WTC11 (cell line): ENCODE results near the gene TUBB1. TPM values are rescaled to one million over a fixed set of nuclear protein-coding genes. Genes with fewer than 3 reads are reported as not detected.

Experiments
- ELF4 ChIP-seq: sonication (generic); formaldehyde crosslinking; IDR thresholded peaks from 2 replicates; pipeline ENCODE4 v1.8.1; 2022; ENCODE audit warnings: low read depth, mild to moderate bottlenecking, moderate library complexity, missing genetic modification reagents
- FOXJ3 ChIP-seq: sonication (generic); formaldehyde crosslinking; IDR thresholded peaks from 2 replicates; pipeline ENCODE4 v1.9.0; 2021; ENCODE audit warnings: missing genetic modification reagents, mild to moderate bottlenecking, borderline replicate concordance
- GRHL2 ChIP-seq: fragments of 250-450 bp; sonication (Bioruptor Pico); IDR thresholded peaks from 2 replicates; pipeline ENCODE4 v1.8.0; 2022; ENCODE audit warnings: mild to moderate bottlenecking, moderate library complexity; ENCODE audit not compliant: insufficient replicate concordance, severe bottlenecking
- HMGA2 ChIP-seq: fragments of 250-450 bp; sonication (Bioruptor Pico); IDR thresholded peaks from 2 replicates; pipeline ENCODE4 v1.4.0; 2021; ENCODE audit warnings: mild to moderate bottlenecking, moderate library complexity
- JUN ChIP-seq: sonication (generic); formaldehyde crosslinking; IDR thresholded peaks from 2 replicates; pipeline ENCODE4 v1.8.0; 2023; ENCODE audit warnings: mild to moderate bottlenecking, missing genetic modification reagents
- KAT7 ChIP-seq: sonication (generic); formaldehyde crosslinking; IDR thresholded peaks from 2 replicates; pipeline ENCODE4 v1.8.1; 2023; ENCODE audit warnings: missing genetic modification reagents, mild to moderate bottlenecking, borderline replicate concordance
- NFE2L1 ChIP-seq: sonication (generic); formaldehyde crosslinking; IDR thresholded peaks from 2 replicates; pipeline ENCODE4 v1.8.1; 2023; ENCODE audit warnings: missing genetic modification reagents
- NR3C1 ChIP-seq: sonication (generic); formaldehyde crosslinking; conservative IDR thresholded peaks from 2 replicates; pipeline ENCODE4 v1.8.1; 2023; ENCODE audit warnings: low read depth, mild to moderate bottlenecking, missing genetic modification reagents
- OVOL2 ChIP-seq: fragments of 250-450 bp; sonication (Bioruptor Pico); IDR thresholded peaks from 2 replicates; pipeline ENCODE4 v1.9.0; 2021; ENCODE audit warnings: mild to moderate bottlenecking, borderline replicate concordance
- SMAD3 ChIP-seq: sonication (generic); formaldehyde crosslinking; IDR thresholded peaks from 2 replicates; pipeline ENCODE4 v1.8.0; 2022; ENCODE audit warnings: missing genetic modification reagents, mild to moderate bottlenecking, borderline replicate concordance
- ZBTB21 ChIP-seq: sonication (generic); formaldehyde crosslinking; IDR thresholded peaks from 2 replicates; pipeline ENCODE4 v1.8.1; 2023; ENCODE audit warnings: mild to moderate bottlenecking, missing genetic modification reagents, borderline replicate concordance
- ZNF138 ChIP-seq: sonication (generic); formaldehyde crosslinking; conservative IDR thresholded peaks from 2 replicates; pipeline ENCODE4 v1.8.1; 2022; ENCODE audit warnings: mild to moderate bottlenecking, moderate library complexity, missing genetic modification reagents
- ZNF317 ChIP-seq: sonication (generic); formaldehyde crosslinking; IDR thresholded peaks from 2 replicates; pipeline ENCODE4 v1.8.1; 2023; ENCODE audit warnings: low read depth, mild to moderate bottlenecking, moderate library complexity, missing genetic modification reagents, borderline replicate concordance
- ZNF396 ChIP-seq: fragments of 250-450 bp; sonication (Bioruptor Pico); IDR thresholded peaks from 2 replicates; pipeline ENCODE4 v1.8.0; 2021; ENCODE audit warnings: mild to moderate bottlenecking, moderate library complexity, borderline replicate concordance
- total RNA-seq: library from RNA; stranded (reverse); gene quantifications from 3 replicates; pipeline ENCODE4 v1.2.3, GENCODE V29; 2021
- TF ChIP-seq, protein P1 (sequence below): sonication (generic); formaldehyde crosslinking; IDR thresholded peaks from 2 replicates; pipeline ENCODE4 v1.8.0; 2022; ENCODE audit warnings: missing genetic modification reagents
- TF ChIP-seq, protein P2 (sequence below): sonication (generic); formaldehyde crosslinking; IDR thresholded peaks from 2 replicates; pipeline ENCODE4 v1.8.0; 2023; ENCODE audit warnings: missing genetic modification reagents
- TF ChIP-seq, protein P3 (sequence below): sonication (generic); formaldehyde crosslinking; IDR thresholded peaks from 2 replicates; pipeline ENCODE4 v1.8.1; 2023; ENCODE audit warnings: mild to moderate bottlenecking, missing genetic modification reagents, borderline replicate concordance
- TF ChIP-seq, protein P4 (sequence below): sonication (generic); formaldehyde crosslinking; IDR thresholded peaks from 2 replicates; pipeline ENCODE4 v1.8.0; 2022; ENCODE audit warnings: mild to moderate bottlenecking, missing genetic modification reagents
- TF ChIP-seq, protein P5 (sequence below): sonication (generic); formaldehyde crosslinking; IDR thresholded peaks from 2 replicates; pipeline ENCODE4 v1.8.1; 2022; ENCODE audit warnings: low read depth, missing genetic modification reagents, borderline replicate concordance
- TF ChIP-seq, protein P6 (sequence below): sonication (generic); formaldehyde crosslinking; IDR thresholded peaks from 2 replicates; pipeline ENCODE4 v1.8.0; 2022; ENCODE audit warnings: mild to moderate bottlenecking, missing genetic modification reagents
- TF ChIP-seq, protein P7 (sequence below): fragments of 250-450 bp; sonication (Bioruptor Pico); conservative IDR thresholded peaks from 2 replicates; pipeline ENCODE4 v1.9.0; 2021; ENCODE audit warnings: mild to moderate bottlenecking
- TF ChIP-seq, protein P8 (sequence below): fragments of 250-450 bp; sonication (Bioruptor Pico); IDR thresholded peaks from 2 replicates; pipeline ENCODE4 v2.1.2; 2022; ENCODE audit warnings: mild to moderate bottlenecking, moderate library complexity

TUBB1 gene
- total RNA-seq, 1 experiment from 2014 or later = not detected

DNA sequence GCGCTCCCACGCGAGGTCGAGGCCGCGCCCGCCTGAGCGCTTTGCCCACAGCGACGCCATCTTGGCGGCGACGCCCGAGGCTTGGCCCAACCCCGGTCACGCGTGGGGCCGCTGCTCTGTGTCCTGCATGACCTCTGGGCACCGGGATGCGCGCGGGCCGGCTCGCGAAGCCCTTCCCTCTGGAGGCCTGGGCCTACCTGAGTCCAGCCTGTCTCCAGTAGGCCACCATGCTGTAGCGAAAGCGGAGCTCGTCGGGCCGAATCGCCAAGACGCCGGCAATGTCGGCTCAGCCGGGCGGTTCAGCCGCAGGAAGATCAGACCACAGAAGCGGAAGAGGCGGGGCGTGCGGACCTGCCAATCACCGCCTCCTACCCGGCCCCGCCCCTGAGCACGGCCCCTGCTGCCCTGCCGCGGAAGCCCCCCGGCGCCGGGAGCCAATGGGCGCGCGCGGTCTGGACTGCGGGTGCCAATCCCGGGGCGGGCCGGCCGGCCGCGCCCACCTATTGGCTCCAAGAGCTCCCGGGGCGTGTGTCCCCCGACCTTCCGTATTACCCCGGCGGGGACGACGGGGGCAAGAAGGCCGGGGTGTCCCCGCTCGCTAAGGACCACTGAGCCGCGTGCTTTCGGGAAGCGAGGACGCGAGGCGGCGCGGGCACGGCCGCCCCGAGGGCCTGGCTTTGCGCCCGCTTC, 12.9 kb downstream of the TUBB1 start, which contains the start of gene ATP5F1E (continued):
- TF ChIP-seq, protein P1, sequence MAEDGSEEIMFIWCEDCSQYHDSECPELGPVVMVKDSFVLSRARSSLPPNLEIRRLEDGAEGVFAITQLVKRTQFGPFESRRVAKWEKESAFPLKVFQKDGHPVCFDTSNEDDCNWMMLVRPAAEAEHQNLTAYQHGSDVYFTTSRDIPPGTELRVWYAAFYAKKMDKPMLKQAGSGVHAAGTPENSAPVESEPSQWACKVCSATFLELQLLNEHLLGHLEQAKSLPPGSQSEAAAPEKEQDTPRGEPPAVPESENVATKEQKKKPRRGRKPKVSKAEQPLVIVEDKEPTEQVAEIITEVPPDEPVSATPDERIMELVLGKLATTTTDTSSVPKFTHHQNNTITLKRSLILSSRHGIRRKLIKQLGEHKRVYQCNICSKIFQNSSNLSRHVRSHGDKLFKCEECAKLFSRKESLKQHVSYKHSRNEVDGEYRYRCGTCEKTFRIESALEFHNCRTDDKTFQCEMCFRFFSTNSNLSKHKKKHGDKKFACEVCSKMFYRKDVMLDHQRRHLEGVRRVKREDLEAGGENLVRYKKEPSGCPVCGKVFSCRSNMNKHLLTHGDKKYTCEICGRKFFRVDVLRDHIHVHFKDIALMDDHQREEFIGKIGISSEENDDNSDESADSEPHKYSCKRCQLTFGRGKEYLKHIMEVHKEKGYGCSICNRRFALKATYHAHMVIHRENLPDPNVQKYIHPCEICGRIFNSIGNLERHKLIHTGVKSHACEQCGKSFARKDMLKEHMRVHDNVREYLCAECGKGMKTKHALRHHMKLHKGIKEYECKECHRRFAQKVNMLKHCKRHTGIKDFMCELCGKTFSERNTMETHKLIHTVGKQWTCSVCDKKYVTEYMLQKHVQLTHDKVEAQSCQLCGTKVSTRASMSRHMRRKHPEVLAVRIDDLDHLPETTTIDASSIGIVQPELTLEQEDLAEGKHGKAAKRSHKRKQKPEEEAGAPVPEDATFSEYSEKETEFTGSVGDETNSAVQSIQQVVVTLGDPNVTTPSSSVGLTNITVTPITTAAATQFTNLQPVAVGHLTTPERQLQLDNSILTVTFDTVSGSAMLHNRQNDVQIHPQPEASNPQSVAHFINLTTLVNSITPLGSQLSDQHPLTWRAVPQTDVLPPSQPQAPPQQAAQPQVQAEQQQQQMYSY = peak; percentile 6; the same call in 1 of the 2 replicates
- TF ChIP-seq FOXJ3 (CRISPR knock-in tag) (no peak), GRHL2 (no peak), ELF4 (CRISPR knock-in tag) (no peak), ZNF396 (no peak), NR3C1 (CRISPR knock-in tag) (no peak), ZBTB21 (CRISPR knock-in tag) (no peak), JUN (CRISPR knock-in tag) (no peak; the same call in 1 of the 2 replicates), OVOL2 (no peak; the same call in 1 of the 2 replicates), KAT7 (CRISPR knock-in tag) (peak; percentile 85; the same call in 1 of the 2 replicates), NFE2L1 (CRISPR knock-in tag) (peak; percentile 71; the same call in 1 of the 2 replicates), SMAD3 (CRISPR knock-in tag) (no peak), ZNF138 (CRISPR knock-in tag) (no peak), HMGA2 (CRISPR knock-in tag) (no peak), ZNF317 (CRISPR knock-in tag) (no peak)
- TF ChIP-seq, protein P2, sequence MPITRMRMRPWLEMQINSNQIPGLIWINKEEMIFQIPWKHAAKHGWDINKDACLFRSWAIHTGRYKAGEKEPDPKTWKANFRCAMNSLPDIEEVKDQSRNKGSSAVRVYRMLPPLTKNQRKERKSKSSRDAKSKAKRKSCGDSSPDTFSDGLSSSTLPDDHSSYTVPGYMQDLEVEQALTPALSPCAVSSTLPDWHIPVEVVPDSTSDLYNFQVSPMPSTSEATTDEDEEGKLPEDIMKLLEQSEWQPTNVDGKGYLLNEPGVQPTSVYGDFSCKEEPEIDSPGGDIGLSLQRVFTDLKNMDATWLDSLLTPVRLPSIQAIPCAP (CRISPR knock-in tag) = 0 out of 2 replicates have a peak, but pooled peaks have one; percentile 47
- TF ChIP-seq, protein P3, sequence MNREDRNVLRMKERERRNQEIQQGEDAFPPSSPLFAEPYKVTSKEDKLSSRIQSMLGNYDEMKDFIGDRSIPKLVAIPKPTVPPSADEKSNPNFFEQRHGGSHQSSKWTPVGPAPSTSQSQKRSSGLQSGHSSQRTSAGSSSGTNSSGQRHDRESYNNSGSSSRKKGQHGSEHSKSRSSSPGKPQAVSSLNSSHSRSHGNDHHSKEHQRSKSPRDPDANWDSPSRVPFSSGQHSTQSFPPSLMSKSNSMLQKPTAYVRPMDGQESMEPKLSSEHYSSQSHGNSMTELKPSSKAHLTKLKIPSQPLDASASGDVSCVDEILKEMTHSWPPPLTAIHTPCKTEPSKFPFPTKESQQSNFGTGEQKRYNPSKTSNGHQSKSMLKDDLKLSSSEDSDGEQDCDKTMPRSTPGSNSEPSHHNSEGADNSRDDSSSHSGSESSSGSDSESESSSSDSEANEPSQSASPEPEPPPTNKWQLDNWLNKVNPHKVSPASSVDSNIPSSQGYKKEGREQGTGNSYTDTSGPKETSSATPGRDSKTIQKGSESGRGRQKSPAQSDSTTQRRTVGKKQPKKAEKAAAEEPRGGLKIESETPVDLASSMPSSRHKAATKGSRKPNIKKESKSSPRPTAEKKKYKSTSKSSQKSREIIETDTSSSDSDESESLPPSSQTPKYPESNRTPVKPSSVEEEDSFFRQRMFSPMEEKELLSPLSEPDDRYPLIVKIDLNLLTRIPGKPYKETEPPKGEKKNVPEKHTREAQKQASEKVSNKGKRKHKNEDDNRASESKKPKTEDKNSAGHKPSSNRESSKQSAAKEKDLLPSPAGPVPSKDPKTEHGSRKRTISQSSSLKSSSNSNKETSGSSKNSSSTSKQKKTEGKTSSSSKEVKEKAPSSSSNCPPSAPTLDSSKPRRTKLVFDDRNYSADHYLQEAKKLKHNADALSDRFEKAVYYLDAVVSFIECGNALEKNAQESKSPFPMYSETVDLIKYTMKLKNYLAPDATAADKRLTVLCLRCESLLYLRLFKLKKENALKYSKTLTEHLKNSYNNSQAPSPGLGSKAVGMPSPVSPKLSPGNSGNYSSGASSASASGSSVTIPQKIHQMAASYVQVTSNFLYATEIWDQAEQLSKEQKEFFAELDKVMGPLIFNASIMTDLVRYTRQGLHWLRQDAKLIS (CRISPR knock-in tag) = peak; percentile 39; the same call in 1 of the 2 replicates
- TF ChIP-seq, protein P4, sequence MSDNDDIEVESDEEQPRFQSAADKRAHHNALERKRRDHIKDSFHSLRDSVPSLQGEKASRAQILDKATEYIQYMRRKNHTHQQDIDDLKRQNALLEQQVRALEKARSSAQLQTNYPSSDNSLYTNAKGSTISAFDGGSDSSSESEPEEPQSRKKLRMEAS = peak; percentile 94
- TF ChIP-seq, protein P5, sequence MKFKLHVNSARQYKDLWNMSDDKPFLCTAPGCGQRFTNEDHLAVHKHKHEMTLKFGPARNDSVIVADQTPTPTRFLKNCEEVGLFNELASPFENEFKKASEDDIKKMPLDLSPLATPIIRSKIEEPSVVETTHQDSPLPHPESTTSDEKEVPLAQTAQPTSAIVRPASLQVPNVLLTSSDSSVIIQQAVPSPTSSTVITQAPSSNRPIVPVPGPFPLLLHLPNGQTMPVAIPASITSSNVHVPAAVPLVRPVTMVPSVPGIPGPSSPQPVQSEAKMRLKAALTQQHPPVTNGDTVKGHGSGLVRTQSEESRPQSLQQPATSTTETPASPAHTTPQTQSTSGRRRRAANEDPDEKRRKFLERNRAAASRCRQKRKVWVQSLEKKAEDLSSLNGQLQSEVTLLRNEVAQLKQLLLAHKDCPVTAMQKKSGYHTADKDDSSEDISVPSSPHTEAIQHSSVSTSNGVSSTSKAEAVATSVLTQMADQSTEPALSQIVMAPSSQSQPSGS = no peak
- TF ChIP-seq, protein P6, sequence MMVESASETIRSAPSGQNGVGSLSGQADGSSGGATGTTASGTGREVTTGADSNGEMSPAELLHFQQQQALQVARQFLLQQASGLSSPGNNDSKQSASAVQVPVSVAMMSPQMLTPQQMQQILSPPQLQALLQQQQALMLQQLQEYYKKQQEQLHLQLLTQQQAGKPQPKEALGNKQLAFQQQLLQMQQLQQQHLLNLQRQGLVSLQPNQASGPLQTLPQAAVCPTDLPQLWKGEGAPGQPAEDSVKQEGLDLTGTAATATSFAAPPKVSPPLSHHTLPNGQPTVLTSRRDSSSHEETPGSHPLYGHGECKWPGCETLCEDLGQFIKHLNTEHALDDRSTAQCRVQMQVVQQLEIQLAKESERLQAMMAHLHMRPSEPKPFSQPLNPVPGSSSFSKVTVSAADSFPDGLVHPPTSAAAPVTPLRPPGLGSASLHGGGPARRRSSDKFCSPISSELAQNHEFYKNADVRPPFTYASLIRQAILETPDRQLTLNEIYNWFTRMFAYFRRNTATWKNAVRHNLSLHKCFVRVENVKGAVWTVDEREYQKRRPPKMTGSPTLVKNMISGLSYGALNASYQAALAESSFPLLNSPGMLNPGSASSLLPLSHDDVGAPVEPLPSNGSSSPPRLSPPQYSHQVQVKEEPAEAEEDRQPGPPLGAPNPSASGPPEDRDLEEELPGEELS (CRISPR knock-in tag) = peak; percentile 29; the same call in 1 of the 2 replicates
- TF ChIP-seq, protein P7, sequence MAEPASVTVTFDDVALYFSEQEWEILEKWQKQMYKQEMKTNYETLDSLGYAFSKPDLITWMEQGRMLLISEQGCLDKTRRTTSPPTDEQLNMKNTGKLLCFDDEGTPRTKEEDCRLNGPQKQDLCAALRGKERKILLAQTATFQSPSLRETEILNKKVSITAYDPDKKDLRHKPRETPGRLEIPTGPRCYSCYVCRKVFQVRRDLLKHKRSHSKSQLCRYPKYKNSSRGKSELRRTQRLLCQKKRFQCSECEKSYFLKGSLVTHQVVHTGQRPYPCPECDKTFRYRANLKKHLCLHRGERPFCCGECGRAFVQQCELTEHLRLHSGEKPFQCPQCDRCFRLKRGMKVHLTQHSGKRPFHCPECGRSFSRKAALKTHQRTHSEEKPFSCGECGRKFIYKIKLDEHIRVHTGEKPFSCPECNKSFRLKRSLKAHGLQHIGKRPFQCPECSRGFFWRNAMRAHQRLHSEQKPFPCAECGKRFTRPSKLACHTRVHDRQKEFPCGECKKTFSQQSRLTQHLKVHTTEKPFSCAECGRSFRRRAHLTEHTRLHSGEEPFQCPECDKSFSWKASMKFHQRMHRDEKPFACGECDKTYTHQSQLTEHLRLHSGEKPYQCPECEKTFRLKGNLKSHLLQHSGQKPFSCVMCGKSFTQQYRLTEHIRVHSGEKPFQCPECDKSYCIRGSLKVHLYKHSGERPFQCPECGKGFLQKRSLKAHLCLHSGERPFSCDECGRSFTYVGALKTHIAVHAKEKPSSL (CRISPR knock-in tag) = no peak
- TF ChIP-seq, protein P8, sequence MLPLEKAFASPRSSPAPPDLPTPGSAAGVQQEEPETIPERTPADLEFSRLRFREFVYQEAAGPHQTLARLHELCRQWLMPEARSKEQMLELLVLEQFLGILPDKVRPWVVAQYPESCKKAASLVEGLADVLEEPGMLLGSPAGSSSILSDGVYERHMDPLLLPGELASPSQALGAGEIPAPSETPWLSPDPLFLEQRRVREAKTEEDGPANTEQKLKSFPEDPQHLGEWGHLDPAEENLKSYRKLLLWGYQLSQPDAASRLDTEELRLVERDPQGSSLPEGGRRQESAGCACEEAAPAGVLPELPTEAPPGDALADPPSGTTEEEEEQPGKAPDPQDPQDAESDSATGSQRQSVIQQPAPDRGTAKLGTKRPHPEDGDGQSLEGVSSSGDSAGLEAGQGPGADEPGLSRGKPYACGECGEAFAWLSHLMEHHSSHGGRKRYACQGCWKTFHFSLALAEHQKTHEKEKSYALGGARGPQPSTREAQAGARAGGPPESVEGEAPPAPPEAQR (CRISPR knock-in tag) = no peak
